Activated T-cell treated with anti-CD3 and anti-CD28 coated beads, Interleukin-2, amount 50 U/mL, for 4 hours (primary cell): Measurements from ENCODE around the gene PTPRK. TPM values are rescaled to one million over a fixed set of nuclear protein-coding genes. Genes with fewer than 3 reads are reported as not detected.

ENCODE experiments used
- ATAC-seq, 2 donors: fragments of 200-7000 bp; cut with Tn5 transposase; one replicate each; pipeline ENCODE4 v1.10.0; 2021
- DNase-seq: peaks from one replicate; pipeline ENCODE4 v3.0.0-alpha.2; 2020
- H3K27me3 Mint-ChIP-seq: one replicate; pipeline ENCODE4 v1.8.0; 2021; ENCODE audit warnings: low read depth, mixed read lengths
- H3K36me3 Mint-ChIP-seq: one replicate; pipeline ENCODE4 v1.8.0; 2022; ENCODE audit warnings: mixed read lengths; ENCODE audit not compliant: insufficient read depth
- H3K4me1 Mint-ChIP-seq: one replicate; pipeline ENCODE4 v1.8.0; 2021; ENCODE audit warnings: low read depth, mixed read lengths
- H3K4me3 Mint-ChIP-seq: one replicate; pipeline ENCODE4 v1.8.0; 2021; ENCODE audit warnings: mild to moderate bottlenecking, moderate library complexity, mixed read lengths
- H3K9me3 Mint-ChIP-seq: one replicate; pipeline ENCODE4 v1.8.0; 2021; ENCODE audit warnings: mixed read lengths
- total RNA-seq, 3 donors: library from RNA; stranded (reverse); gene quantifications; one replicate each; pipeline ENCODE4 v1.2.1, GENCODE V29; 2021

The PTPRK gene
- total RNA-seq, 3 donors from 2014 or later, result 5.6 to 17.5 (median 11.6) TPM

- DNase-seq, result no peak
- Mint-ChIP-seq H3K9me3 (no peaks in the 10 kb centered on the region), H3K36me3 (no peaks in the 10 kb centered on the region), H3K4me1 (no peaks in the 10 kb centered on the region), H3K27me3 (no peaks in the 10 kb centered on the region), H3K4me3 (no peak overlapping the region)
- ATAC-seq, result no peak
These were observed 286.9 kb downstream of the PTPRK start for GRCh38 chr6:128233531-128233930.

- Mint-ChIP-seq H3K4me3 (no peak overlapping the region), H3K27me3 (no peaks in the 10 kb centered on the region), H3K4me1 (no peaks in the 10 kb centered on the region), H3K36me3 (no peaks in the 10 kb centered on the region), H3K9me3 (no peaks in the 10 kb centered on the region)
- ATAC-seq, result no peak
- DNase-seq, result no peak
These were observed 290.0 kb downstream of the PTPRK start for GRCh38 chr6:128230267-128230989.

GRCh38 chr6:128225612-128226011 is 294.8 kb downstream of the PTPRK start:
- no peaks in the 10 kb centered on the region for H3K9me3 Mint-ChIP-seq
- ATAC-seq (no peak), DNase-seq (no peak)
- no peaks in the 10 kb centered on the region for H3K4me1 Mint-ChIP-seq
- H3K27me3 Mint-ChIP-seq, result no peaks in the 10 kb centered on the region
- H3K36me3 Mint-ChIP-seq, result no peaks in the 10 kb centered on the region
- no peak overlapping the region for H3K4me3 Mint-ChIP-seq

GRCh38 chr6:128216917-128217316 is 303.5 kb downstream of the PTPRK start:
- Mint-ChIP-seq H3K9me3 (no peaks in the 10 kb centered on the region), H3K4me1 (no peaks in the 10 kb centered on the region), H3K4me3 (no peak overlapping the region), H3K27me3 (no peaks in the 10 kb centered on the region), H3K36me3 (peaks cover 3% of the 10 kb centered on the region)
- DNase-seq (no peak), ATAC-seq (no peak)

GRCh38 chr6:128209771-128210170 is 310.6 kb downstream of the PTPRK start:
- no peak for ATAC-seq
- no peak for DNase-seq
- Mint-ChIP-seq H3K9me3 (no peaks in the 10 kb centered on the region), H3K36me3 (no peaks in the 10 kb centered on the region), H3K4me3 (no peak overlapping the region), H3K4me1 (no peaks in the 10 kb centered on the region), H3K27me3 (no peaks in the 10 kb centered on the region)

- no peaks in the 10 kb centered on the region for H3K27me3 Mint-ChIP-seq
- DNase-seq, result no peak
- no peak overlapping the region for H3K4me3 Mint-ChIP-seq
- no peak for ATAC-seq
- no peaks in the 10 kb centered on the region for H3K36me3 Mint-ChIP-seq
- no peaks in the 10 kb centered on the region for H3K4me1 Mint-ChIP-seq
- no peaks in the 10 kb centered on the region for H3K9me3 Mint-ChIP-seq
These were observed 311.4 kb downstream of the PTPRK start for GRCh38 chr6:128208851-128209580.

- Mint-ChIP-seq H3K27me3 (no peaks in the 10 kb centered on the region), H3K4me1 (no peaks in the 10 kb centered on the region), H3K9me3 (no peaks in the 10 kb centered on the region), H3K4me3 (no peak overlapping the region), H3K36me3 (no peaks in the 10 kb centered on the region)
- no peak for ATAC-seq
- no peak for DNase-seq
These were observed 312.3 kb downstream of the PTPRK start for GRCh38 chr6:128208078-128208477.

- Mint-ChIP-seq H3K4me3 (no peak overlapping the region), H3K4me1 (no peaks in the 10 kb centered on the region), H3K9me3 (no peaks in the 10 kb centered on the region), H3K27me3 (no peaks in the 10 kb centered on the region), H3K36me3 (no peaks in the 10 kb centered on the region)
- ATAC-seq (no peak), DNase-seq (no peak)
These were observed 313.6 kb downstream of the PTPRK start for GRCh38 chr6:128206610-128207426.

GRCh38 chr6:128204616-128205015 is 315.8 kb downstream of the PTPRK start:
- H3K36me3 Mint-ChIP-seq, result no peaks in the 10 kb centered on the region
- H3K27me3 Mint-ChIP-seq, result no peaks in the 10 kb centered on the region
- DNase-seq, result no peak
- no peak for ATAC-seq
- no peaks in the 10 kb centered on the region for H3K4me1 Mint-ChIP-seq
- no peaks in the 10 kb centered on the region for H3K9me3 Mint-ChIP-seq
- H3K4me3 Mint-ChIP-seq, result no peak overlapping the region

- no peaks in the 10 kb centered on the region for H3K36me3 Mint-ChIP-seq
- DNase-seq (no peak), ATAC-seq (no peak)
- H3K27me3 Mint-ChIP-seq, result no peaks in the 10 kb centered on the region
- H3K4me3 Mint-ChIP-seq, result no peak overlapping the region
- H3K4me1 Mint-ChIP-seq, result no peaks in the 10 kb centered on the region
- H3K9me3 Mint-ChIP-seq, result no peaks in the 10 kb centered on the region
These were observed 318.1 kb downstream of the PTPRK start for GRCh38 chr6:128202169-128202765.

- Mint-ChIP-seq H3K9me3 (no peaks in the 10 kb centered on the region), H3K4me3 (no peak overlapping the region), H3K4me1 (no peaks in the 10 kb centered on the region), H3K27me3 (no peaks in the 10 kb centered on the region), H3K36me3 (no peaks in the 10 kb centered on the region)
- no peak for ATAC-seq
- no peak for DNase-seq
These were observed 319.6 kb downstream of the PTPRK start for GRCh38 chr6:128200789-128201188.

- Mint-ChIP-seq H3K4me1 (no peaks in the 10 kb centered on the region), H3K9me3 (no peaks in the 10 kb centered on the region), H3K4me3 (no peak overlapping the region), H3K36me3 (no peaks in the 10 kb centered on the region), H3K27me3 (no peaks in the 10 kb centered on the region)
- DNase-seq, result no peak
- no peak for ATAC-seq
These were observed 320.9 kb downstream of the PTPRK start for GRCh38 chr6:128199461-128199860.

GRCh38 chr6:128192972-128193371 is 327.4 kb downstream of the PTPRK start:
- ATAC-seq (no peak), DNase-seq (no peak)
- Mint-ChIP-seq H3K4me1 (no peaks in the 10 kb centered on the region), H3K36me3 (no peaks in the 10 kb centered on the region), H3K4me3 (no peak overlapping the region), H3K27me3 (peaks cover 2% of the 10 kb centered on the region), H3K9me3 (no peaks in the 10 kb centered on the region)

GRCh38 chr6:128188678-128189077 is 331.7 kb downstream of the PTPRK start:
- Mint-ChIP-seq H3K9me3 (no peaks in the 10 kb centered on the region), H3K27me3 (peaks cover 2% of the 10 kb centered on the region)
- no peak for ATAC-seq

More at GRCh38 chr6:128188678-128189077, 331.7 kb downstream of the PTPRK start:
- Mint-ChIP-seq H3K4me1 (peaks cover 1% of the 10 kb centered on the region), H3K36me3 (no peaks in the 10 kb centered on the region), H3K4me3 (no peak overlapping the region)
- no peak for DNase-seq
